GF-D8 (cell line): ENCODE results near the gene HSPA1B.
"Not testable (repeated sequence)": the region's sequence is repeated elsewhere in the genome, so short reads cannot be mapped to it uniquely, and the experiment has no call there.

Source experiments
- DNase-seq: peaks from one replicate; lab custom pipeline; 2025; lab: John Stamatoyannopoulos, UW

The HSPA1B gene

DNA sequence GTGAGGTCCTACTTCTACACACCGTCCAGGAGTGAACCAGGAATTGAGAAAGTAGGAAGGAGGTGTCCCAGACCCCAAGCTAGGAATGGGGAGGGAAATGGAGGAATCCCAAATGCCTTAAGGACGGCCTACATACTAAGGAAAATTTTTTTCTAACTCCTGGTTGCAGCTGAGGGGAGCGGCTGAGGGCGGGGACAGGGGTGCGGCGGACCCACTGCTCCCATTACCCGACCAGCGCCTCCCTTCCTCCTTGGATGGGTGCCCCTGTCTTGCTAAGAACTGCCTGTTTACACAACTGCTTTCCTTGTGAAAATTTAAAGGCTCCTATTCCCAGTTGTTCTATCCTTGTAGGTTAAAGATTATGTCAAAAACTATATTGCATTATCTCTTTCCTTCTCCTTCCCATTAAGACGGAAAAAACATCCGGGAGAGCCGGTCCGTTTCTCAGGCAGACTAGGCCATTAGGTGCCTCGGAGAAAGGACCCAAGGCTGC lies 699 bp upstream of the HSPA1B start:
- DNase-seq: peak; percentile 81

DNA sequence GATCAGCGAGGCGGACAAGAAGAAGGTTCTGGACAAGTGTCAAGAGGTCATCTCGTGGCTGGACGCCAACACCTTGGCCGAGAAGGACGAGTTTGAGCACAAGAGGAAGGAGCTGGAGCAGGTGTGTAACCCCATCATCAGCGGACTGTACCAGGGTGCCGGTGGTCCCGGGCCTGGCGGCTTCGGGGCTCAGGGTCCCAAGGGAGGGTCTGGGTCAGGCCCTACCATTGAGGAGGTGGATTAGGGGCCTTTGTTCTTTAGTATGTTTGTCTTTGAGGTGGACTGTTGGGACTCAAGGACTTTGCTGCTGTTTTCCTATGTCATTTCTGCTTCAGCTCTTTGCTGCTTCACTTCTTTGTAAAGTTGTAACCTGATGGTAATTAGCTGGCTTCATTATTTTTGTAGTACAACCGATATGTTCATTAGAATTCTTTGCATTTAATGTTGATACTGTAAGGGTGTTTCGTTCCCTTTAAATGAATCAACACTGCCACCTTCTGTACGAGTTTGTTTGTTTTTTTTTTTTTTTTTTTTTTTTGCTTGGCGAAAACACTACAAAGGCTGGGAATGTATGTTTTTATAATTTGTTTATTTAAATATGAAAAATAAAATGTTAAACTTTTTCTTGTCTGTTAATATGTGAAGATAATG lies 2.2 kb downstream of the HSPA1B start:
- peak; percentile 42 for DNase-seq

DNA sequence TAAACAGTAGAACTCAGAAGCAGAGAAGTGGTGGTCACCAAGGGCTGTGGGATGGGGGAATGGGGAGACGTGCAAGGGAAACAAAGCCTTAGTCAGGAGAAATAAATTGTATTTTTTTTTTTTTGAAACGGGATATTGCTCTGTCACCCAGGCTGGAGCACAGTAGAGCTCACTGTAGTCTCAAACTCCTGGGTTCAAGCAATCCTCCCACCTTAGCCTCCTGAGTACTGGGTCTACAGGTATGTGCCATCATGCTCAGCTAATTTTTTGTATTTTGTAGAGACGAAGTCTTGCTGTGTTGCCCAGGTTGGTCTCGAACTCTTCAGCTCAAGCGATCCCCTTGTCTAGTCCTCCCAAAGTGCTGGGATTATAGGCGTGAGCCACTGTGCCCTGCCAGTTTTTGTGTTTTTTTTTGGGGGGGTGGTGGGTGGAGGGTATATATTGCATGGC lies 3.4 kb downstream of the HSPA1B start:
- DNase-seq: no peak

DNA sequence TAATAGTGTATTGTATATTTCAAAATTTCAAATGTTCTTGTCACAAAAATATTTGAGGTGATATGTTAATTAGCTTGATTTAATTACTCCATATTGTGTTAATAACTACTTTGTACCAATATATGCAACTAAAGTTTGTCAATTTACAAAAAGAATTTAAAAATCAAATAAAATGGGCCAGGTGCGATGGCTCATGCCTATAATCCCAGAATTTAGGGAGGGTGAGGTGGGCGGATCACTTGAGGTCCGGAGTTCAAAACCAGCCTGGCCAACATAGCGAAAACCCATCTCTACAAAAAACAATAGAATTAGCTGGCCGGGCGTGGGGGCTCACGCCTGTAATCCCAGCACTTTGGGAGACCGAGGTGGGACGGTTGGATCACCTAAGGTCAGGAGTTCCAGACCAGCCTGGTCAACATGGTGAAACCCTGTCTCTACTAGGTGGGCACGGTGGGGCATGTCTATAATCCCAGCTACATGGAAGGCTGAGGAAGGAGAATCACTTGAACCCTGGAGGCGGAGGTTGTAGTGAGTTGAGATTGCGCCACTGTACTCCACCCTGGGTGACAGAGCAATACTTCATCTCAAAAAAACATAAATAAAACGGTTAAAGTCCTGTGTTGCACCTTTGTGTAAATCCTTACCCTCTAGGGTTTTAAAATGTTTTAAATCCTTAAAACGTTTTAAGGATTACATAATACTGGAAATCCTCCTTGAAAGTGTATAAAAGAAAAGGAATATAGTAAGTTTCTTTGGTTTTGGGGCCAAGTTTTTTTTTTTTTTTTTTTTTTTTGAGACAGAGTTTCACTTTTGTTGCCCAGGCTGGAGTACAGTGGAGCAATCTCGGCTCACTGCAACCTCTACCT lies 4.0 kb downstream of the HSPA1B start:
- DNase-seq: peak; percentile 7

DNA sequence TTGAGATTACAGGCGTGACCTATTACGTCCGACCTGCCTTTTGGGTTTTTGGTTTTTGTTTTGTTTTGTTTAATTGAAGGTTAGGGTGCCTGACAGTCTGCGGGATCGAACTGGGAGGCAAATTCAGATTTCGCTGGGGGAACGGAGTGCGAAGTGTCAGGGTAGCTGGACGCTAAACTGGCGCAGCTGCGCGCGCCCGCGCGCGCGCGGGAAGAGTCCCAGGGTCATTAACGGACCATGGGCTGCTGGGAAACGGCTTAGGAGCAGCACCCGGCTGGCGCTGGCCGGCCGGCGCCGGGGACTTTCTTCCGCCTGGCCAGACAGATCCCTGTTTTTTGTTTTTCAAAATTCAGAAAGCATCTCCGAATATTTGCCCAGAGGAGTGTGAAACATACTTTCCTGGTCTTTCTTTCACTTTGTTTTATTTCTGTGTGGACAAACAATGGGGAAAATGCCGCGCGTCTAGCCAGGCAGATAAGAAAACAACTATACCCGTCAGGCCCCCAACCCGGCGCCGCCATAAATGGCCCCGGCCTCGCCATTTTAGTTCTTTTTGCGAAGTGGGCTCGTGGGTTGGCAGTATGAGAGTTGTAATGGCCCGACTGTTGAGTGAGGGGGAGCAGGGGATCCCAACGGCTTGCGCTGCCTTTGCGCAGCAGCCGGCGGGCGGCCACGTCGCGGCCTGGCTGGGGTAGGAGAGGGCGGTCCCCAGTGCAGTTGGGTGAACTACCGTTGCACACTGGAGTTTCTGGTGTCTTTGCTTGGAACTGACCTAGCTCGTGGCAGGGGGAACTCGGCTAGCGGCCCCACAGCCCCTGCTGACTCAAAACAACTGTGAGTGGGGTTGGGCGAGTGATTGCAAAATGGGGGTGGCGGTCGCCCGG lies 7.1 kb downstream of the HSPA1B start:
- DNase-seq: peak; percentile 63

DNA sequence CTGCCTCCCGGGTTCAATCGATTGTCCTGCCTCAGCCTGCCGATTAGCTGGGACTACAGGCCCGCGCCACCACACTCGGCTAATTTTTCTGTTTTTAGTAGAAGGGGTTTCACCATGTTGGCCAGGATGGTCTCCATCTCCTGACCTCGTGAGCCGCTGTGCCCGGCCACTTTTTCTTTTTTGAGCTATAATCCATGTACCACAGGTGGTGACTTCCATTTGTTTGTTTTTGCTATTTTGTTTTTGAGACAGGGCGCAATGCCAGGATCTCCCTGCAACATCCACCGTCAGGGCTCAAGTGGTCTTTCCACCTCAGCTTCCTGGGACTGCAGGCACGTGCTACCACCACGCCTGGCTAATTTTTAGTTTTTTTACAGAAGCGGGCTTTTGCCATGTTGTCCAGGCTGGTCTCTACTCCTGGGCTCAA lies 8.5 kb downstream of the HSPA1B start:
- no peak for DNase-seq

DNA sequence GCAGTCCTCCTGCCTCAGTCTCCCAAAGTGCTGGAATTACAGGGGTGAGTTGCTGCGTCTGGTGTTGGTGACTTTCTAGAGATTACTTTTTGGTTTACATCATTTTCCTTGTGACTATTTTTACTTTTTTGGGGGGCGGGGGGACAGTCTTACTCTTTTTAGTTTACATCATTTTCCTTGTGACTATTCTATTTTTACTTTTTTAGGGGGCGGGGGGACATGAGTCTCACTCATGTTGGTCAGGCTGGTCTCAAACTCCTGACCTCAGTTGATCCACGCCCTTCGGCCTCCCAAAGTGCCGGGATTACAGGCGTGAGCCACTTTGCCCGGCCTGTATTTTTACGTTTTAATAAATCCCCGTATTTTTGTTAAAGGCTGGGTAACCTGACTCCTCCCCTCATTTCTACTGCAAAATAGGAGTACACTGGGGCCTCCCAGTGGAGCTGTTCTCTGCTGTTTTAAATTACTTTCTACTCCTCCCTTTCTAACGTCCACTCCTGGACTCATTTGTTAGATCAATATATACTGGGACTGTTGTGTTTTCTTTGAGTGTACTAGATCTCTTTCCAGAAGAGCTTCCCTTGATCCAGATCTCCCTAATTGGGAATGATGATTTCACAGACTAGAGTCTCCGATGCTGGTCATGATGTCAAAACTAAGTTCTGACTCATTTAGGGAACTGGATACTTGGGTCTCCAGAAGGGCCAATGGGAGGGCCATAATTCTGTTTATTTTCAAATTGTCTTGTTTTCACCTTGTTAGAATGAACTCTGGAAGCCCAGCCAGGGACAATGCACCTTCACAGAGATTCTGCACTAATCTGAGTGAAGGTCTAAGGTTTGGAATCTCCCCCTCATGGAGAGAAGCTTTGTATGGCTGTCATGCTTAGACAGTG lies 9.2 kb downstream of the HSPA1B start:
- DNase-seq: no peak

DNA sequence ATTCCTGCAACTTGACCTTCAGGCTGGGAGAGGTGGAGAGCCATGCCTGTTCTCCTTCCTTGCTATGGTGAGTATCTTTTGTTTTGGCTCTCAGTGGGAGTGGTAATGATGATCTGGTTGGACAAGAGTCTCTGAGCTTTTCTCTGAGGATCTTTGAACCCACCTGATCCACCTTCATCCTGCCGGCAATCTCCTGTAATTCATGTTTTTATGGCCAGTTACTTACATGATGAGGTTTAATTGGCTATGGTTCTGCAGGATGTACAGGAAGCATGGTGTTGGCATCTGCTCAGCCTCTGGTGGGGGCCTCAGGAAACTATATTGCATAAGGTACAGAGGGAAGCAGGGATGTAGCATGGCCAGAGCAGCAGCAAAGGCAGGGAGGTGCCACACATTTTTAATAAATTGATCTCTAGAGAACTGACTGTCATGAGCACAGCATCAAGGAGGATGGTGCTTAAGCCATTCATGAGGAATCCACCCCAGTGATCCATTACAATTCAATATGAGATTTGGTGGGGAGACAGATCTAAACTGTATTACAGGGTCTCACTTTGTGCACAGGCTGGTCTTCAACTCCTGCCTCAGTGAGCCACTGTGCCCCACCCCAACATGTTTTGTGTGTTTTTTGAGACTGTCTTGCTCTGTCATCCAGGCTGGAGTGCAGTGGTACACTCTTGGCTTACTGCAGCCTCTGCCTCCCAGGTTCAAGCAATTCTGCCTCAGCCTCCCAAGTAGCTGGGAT lies 10.0 kb downstream of the HSPA1B start:
- DNase-seq: peak; percentile 62

DNA sequence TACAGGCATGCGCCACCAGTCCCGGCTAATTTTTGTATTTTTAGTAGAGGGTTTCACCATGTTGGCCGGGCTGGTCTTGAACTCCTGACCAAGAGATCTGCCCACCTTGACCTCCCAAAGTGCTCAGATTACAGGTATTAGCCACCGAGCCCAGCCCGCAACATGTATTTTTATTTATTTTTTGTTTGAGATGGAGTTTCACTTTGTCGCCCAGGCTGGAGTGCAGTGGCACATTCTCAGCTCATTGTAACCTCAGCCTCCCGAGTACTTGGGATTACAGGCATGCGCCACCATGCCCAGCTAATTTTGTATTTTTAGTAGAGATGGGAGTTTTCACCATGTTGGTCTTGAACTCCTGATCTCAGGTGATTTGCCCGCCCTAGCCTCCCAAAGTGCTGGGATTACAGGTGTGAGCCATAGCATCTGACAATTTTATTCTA lies 10.6 kb downstream of the HSPA1B start:
- not testable (repeated sequence) for DNase-seq

DNA sequence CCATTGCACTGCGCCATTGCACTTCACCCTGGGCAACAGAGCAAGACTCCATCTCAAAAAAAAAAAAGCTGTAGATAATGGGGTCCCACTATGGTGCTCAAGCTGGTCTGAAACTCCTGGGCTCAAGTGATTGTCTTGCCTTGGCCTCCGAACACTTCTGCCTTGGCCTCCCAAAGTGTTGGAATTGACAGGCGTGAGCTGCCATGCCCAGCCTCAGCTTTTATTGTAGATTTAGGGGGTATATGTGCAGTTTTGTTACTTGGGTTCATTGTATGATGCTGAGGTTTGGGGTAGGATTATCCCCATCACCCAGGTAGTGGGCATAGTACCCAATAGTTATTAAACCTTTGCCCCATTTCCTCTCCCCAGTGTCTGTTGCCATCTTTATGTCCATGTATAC lies 11.4 kb downstream of the HSPA1B start:
- DNase-seq: no peak

DNA sequence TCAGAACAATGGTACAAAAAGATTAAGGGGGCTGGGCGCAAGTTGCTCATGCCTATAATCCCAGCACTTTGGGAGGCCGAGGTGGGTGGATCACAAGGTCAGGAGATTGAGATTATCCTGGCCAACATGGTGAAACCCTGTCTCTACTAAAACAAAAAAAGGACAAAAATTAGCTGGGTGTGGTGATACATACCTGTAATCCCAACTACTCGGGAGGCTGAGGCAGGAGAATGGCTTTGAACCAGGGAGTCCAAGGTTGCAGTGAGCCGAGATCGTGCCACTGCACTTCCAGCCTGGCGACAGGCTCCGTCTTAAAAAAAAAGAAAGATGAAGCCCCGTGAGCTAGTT lies 12.2 kb downstream of the HSPA1B start:
- DNase-seq: not testable (repeated sequence)

DNA sequence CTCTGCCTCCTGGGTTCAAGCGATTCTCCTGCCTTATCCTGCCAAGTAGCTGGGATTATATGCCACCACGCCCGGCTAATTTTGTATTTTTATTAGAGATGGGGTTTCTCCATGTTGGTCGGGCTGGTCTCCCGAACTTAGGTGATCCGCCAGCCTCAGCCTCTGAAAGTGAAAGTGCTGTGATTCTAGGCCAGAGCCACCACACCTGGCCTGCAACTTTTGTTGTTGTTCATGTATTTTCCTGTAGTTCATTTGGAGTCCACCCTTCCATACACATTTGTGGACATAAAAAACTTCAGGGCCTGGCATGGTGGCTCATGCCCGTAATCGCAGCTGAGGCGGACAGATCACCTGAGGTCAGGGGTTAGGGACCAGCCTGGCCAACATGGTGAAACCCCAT lies 14.5 kb downstream of the HSPA1B start:
- no peak for DNase-seq

DNA sequence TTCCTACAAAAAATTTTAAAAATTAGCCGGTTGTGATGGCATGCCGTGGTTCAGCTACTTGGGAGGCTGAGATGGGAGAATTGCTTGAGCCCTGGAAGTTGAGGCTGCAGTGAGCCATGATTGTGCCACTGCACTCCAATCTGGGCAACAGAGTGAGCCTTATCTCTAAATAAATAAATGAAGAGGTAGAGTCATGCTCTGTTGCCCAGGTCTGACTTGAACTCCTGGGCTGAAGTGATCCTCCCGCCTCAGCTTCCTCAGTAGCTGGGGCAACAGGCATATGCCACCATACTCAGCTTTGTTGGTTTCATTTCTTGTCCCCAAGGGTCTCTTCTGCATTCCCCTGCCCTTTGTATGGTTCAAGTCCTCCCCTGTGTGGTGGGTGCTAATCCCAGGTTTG lies 17.0 kb downstream of the HSPA1B start:
- DNase-seq: no peak

DNA sequence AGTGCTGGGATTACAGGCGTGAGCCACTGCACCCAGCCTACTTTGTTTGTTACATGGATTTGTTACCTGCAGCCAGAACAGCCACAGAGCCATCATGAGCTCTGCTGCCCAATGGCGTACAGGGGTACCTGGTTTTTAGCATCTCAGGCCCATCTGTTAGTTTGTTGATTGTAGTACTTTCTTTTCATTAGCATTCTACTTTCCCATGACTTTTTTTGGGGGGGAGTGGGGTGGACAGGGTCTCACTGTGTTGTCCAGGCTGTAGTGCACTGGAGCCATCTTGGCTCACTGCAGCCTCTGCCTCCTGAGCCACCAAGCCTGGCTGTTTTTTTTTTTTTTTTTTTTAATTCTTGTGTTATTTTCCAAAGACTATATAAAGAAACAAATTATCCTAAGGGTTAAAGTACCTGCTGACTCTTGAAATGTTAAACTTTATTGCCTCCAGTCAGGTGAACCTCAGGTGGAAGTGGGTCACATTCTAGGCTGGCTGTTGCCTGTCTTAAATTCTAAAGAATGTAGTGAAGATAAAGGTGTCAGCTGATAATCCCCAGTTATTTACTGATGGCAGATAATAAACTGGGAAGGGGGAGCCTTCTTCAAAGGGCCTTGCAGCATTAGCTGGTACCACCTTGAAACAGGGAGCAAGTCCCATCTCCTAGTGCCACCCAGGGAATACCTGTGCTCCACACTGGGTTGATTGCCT lies 19.9 kb downstream of the HSPA1B start:
- DNase-seq: no peak

DNA sequence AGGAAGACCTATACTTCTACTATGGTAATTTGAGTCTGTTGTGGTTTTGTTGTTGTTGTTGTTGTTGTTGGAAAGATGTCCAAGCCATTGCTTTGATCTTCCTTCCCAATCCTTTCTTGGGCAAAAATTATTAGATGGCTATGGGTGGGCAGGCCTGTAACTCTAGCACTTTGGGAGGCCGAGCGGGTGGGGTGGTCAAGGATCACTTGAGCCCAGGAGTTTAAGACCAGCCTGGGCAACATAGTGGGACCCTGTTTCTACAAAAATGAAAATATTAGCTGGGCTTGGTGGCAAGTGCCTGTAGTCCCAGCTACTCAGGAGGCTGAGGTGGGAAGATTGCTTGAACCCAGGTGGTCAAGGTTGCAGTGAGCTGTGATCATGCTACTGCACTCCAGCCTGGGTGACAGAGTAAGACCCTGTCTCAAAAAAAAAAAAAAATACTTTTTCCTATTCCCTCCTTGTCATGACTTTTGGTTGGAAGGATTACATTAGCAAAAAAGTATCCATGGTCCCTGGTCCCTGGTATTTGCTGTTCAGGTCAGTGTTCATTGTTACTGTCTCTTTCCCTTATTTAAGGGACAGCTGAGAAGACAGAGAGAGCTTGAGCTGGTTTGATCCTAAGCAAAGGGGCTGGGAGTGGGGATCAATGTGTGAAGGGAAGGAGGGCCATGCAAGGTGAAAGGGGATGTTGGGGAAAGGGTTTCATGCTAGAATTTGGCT lies 23.4 kb downstream of the HSPA1B start:
- DNase-seq: no peak

DNA sequence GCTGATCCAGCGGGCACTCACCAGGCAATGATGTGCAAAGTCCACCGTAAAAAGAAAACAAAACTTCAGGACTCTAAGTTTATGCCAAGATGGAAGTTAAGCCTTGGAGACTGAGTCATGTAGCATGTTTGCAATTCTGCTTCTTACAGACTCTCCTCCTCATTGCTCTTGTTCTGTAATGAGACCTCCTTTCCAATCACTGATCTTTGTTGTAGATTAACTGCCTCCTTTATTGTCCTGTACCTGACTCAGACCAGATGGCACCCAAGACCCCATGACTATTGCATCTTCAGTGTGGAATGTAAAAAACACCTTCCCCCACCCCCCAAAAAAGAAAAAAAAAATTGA lies 23.9 kb downstream of the HSPA1B start:
- no peak for DNase-seq

DNA sequence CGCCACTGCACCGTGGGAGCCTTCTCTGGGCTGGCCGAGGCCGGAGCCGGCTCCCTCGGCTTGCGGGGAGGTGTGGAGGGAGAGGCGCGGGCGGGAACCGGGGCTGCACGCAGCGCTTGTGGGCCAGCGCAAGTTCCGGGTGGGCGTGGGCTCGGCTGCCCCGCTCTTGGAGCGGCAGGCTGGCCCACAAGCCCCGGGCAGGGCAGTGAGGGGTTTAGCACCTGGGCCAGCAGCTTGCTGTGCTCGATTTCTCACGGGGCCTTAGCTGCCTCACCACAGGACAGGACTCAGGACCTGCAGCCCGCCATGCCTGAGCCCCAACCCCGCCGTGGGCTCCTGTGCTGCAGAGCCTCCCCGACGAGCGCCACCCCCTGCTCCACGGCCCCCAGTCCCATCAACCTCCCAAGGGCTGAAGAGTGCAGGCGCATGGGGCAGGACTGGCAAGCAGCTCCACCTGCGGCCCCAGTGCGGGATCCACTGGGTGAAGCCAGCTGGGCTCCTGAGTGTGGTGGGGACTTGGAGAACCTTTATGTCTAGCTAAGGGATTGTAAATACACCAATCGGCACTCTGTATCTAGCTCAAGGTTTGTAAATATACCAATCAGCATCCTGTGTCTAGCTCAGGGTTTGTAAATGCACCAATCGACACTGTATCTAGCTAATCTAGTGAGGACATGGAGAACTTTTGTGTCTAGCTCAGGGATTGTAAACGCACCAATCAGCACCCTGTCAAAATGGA lies 24.6 kb downstream of the HSPA1B start:
- not testable (repeated sequence) for DNase-seq

DNA sequence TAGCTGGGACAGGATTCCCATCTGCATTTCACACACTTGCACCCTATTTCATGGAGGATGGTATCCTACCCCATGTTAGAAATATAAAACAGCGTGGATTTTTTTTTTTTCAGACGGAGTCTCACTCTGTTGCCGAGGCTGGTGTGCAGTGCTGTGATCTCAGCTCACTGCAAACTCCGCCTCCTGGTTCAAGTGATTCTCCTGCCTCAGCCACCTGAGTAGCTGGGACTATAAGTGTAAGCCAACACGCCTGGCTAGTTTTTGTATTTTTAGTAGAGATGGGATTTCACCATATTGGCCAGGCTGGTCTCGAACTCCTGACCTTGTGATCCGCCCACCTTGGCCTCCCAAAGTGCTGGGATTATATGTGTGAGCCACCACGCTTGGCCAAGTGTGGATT lies 30.2 kb downstream of the HSPA1B start:
- not testable (repeated sequence) for DNase-seq

DNA sequence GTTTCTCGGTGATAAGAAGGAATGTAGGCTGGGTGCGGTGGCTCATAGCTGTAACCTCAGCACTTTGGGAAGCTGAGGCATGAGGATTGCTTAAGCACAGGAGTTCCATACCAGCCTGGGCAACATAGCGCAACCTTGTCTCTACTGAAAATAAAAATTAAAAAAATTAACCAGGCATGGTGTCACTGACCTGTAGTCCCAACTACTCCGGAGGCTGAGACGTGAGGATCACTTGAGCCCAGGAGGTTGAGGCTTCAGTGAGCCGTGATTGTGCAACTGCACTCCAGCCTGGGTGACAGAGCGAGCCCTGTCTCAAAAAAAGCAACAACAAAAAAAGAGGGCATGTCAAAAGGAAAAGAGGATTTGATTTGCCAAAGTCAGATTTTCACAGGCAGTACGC lies 31.2 kb downstream of the HSPA1B start:
- no peak for DNase-seq
